ENCODE measurements around the gene HFE.
"Not testable (repeated sequence)": the region's sequence is repeated elsewhere in the genome, so short reads cannot be mapped to it uniquely, and the experiment has no call there.

Gene HFE, protein sequence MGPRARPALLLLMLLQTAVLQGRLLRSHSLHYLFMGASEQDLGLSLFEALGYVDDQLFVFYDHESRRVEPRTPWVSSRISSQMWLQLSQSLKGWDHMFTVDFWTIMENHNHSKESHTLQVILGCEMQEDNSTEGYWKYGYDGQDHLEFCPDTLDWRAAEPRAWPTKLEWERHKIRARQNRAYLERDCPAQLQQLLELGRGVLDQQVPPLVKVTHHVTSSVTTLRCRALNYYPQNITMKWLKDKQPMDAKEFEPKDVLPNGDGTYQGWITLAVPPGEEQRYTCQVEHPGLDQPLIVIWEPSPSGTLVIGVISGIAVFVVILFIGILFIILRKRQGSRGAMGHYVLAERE

DNA sequence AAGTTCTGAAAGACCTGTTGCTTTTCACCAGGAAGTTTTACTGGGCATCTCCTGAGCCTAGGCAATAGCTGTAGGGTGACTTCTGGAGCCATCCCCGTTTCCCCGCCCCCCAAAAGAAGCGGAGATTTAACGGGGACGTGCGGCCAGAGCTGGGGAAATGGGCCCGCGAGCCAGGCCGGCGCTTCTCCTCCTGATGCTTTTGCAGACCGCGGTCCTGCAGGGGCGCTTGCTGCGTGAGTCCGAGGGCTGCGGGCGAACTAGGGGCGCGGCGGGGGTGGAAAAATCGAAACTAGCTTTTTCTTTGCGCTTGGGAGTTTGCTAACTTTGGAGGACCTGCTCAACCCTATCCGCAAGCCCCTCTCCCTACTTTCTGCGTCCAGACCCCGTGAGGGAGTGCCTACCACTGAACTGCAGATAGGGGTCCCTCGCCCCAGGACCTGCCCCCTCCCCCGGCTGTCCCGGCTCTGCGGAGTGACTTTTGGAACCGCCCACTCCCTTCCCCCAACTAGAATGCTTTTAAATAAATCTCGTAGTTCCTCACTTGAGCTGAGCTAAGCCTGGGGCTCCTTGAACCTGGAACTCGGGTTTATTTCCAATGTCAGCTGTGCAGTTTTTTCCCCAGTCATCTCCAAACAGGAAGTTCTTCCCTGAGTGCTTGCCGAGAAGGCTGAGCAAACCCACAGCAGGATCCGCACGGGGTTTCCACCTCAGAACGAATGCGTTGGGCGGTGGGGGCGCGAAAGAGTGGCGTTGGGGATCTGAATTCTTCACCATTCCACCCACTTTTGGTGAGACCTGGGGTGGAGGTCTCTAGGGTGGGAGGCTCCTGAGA is at the start of gene HFE:
Gene HFE (plus strand): TSS at position 146 of the 832 bp plus-strand sequence. CDS start 12 bp downstream, at position 158.
- peak; percentile 50 for DNase-seq (ENCODE audit: low spot score)

DNA sequence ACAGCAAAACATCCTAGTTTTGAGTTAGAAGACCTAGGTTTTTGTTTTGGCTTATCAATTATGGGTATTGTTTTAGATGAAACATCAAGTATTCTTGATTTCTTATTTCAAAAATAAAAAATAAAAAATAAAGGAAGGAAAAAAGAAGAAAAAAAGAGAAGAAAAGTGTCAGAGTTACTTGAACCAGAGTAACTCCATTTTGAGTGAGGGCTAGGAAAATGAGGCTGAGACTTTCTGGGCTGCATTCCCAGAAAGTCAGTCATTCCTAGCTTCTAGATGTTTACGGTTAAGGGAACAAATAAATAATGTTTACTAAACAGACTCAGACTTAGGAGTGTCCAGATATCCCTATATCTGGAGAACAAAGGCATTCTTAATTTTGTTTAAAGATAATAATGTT is 45.3 kb upstream of the HFE start:
- DNase-seq (ENCODE audit: low spot score) = no peak

DNA sequence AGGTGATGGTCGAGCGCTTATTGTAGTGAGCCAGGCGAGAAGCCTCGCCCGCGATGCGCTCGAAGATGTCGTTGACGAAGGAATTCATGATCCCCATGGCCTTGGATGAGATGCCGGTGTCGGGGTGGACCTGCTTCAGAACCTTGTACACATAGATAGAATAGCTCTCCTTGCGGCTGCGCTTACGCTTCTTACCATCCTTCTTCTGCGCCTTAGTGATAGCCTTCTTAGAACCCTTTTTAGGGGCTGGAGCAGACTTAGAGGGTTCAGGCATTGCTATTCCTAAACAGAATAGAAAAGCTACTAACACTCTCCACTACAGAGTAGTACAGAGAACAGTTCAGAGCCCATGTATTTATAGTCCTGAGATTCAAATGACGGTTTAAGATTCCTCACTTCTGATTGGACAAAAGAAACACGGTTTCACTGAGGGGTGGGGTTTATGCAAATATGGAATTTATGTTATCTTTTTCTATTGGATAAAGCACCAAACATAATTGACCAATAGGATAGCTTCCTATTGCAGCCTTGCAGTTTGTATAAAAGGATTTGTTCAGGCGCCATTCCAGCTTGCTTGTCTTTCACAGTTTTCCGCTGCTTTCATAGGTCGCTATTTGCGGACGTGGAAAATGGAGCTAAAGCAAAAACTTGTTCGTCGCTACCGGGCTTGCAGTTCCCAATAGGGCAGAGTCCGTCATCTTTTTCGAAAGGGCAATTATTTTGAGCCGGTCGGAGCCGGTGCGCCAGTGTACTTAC is 43.7 kb upstream of the HFE start:
- DNase-seq (ENCODE audit: low spot score) = peak; percentile 99

DNA sequence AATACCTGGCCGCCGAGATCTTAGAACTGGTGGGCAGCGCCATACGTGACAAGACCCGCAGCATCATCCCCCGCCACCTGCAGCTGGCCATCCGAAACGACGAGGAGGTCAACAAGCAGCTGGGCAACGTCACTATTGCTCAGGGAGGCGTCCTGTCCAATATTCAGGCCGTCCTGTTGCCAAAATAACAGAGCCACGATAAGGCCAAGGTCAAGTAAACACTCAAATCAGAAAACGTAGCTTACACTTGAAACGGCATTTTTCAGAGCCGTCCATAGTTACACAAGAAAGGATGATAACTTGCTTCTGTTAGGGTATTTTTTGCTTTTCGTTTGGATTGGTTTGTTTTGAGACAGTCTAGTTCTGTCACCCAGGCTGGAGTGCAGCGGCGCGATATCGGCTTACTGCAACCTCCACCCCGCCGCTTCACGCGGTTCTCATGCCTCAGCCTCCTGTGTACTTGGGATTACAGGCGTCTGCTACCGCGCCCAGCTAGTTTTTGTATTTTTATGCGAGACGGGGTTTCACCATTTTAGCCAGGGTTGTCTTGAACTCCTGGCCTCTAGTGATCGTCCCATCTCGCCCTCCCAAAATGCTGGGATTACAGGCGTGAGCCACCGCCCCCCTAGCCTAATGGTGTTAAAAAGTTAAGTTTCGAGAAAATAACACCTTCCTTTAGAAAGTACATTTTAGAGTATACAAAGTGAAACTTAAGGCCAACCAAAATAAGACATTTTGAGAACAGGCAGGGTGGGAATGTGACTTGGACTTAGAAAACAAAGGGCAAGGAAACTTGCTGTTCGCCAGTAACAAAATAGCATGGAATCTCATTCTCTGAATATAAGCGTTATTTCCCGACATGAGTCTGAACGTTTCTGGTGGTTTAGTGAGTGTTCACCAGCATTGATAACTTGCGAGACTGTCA is 42.8 kb upstream of the HFE start:
- DNase-seq (ENCODE audit: low spot score) = no peak

DNA sequence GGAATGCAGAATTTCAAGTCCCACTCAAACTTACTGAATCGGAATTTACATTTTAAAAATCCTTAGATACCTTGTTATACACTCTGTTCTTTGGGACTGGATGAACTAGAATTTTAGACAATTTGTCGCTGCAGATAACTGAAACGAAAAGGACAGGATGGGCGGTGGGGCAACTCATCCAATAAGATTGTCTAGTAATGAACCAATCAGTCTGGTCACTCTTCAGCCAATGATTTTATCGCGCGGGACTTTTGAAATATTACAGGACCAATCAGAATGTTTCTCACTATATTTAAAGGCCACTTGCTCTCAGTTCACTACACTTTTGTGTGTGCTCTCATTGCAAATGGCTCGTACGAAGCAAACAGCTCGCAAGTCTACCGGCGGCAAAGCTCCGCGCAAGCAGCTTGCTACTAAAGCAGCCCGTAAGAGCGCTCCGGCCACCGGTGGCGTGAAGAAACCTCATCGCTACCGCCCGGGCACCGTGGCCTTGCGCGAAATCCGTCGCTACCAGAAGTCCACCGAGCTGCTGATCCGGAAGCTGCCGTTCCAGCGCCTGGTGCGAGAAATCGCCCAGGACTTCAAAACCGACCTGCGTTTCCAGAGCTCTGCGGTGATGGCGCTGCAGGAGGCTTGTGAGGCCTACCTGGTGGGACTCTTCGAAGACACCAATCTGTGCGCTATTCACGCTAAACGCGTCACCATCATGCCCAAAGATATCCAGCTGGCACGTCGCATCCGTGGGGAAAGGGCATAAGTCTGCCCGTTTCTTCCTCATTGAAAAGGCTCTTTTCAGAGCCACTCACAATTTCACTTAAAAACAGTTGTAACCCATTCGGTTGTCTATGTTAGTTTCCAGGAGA is 41.9 kb upstream of the HFE start:
- peak; percentile 96 for DNase-seq (ENCODE audit: low spot score)

DNA sequence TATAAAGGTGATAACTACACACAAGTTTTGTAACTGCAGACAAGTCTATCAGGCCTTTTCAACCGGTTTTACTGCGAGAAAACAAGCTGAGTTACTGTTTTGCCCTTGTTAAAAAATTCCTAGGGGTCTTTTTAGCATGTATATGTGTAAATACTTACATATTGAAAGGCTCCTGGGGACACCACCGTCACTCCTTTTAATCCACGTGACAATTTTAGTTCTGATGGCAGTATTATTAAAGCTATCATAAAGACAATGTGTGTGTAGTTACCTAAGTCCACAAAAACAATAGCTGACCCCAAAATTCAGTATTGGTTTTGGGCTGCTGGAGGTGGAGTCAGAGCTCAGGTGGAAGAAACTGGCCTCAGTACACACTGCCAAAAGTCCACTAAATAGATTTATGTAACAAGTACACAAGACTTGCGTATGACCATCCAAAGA is 41.3 kb upstream of the HFE start:
- DNase-seq (ENCODE audit: low spot score) = no peak

DNA sequence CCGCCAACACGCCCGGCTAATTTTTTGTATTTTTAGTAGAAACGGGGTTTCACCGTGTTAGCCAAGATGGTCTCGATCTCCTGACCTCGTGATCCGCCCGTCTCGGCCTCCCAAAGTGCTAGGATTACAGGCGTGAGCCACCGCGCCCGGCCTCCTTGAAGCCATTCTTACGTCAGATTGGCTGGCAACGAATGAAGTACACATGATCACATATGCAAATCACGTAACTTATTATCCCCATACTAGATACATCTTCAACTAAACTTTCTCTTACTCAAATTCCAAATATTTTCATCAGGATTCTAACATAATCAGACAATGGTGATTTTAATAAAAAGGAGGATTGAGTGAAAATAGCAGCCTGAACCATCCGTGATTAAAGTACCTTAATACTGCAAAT is 39.9 kb upstream of the HFE start:
- not testable (repeated sequence) for DNase-seq (ENCODE audit: low spot score)

DNA sequence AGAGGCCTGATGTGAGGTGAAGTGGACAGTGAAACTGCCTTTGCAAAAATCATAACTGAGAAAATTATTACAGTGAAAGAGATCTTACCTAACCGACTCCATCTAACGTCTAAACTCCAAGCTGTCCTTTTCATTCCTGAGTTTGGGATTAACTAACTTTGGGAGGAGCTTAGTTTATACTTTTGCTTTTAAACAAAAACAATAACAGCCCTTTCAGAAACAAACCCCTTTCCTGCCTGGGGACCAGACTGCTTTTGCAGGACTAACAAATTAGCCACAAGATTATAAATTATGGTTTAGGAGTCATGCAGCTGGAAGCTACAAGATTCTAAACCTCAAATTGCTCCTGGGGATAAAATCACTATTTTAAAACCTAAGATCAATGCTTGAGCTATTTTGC is 38.6 kb upstream of the HFE start:
- no peak for DNase-seq (ENCODE audit: low spot score)

DNA sequence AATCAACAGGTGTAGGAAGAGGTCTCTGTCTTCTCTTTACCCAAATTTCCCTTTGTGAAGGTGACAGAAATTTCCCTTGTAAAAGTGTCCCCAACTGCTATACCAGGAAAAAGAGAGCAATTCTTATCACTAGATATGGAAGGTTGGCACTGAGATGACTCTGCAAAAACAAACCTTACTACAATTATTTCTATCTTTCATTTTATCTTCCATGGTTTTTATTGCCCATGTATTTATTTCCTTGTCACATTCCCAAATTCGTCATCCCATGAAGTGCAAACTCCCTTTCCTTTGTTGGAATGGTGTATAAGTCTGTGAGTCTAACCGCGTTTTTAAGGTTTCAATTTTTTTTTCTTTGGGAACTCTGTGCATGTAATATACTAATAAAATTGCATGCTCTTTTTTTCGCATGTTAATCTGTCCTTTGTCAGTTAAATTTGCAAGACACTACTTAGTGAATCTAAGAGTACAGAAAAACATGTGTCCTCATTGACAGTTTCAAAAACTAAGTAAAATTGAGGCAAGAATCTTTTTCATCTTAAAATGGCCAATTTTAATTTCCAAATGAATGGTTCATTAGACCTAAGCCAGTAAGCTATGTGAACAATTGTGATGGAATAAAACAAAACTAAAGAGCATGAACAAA is 35.4 kb upstream of the HFE start:
- DNase-seq (ENCODE audit: low spot score) = no peak

DNA sequence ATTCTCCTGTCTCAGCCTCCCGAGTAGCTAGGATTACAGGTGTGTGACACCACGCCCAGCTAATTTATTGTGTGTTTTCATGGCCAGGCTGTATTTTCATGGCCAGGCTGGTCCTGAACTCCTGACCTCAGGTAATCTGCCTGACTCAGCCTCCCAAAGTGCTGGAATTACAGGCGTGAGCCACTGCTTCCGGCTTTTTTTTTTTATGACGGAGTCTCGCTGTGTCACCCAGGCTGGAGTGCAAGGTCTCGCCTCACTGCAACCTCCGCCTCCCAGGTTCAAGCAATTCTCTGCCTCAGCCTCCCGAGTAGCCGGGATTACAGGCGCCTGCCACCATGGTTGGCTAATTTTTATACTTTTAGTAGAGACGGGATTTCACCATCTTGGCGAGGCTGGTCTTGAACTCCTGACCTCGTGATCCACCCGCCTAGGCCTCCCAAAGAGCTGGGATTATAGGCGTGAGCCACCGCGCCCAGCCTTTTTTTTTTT is 34.4 kb upstream of the HFE start:
- not testable (repeated sequence) for DNase-seq (ENCODE audit: low spot score)

DNA sequence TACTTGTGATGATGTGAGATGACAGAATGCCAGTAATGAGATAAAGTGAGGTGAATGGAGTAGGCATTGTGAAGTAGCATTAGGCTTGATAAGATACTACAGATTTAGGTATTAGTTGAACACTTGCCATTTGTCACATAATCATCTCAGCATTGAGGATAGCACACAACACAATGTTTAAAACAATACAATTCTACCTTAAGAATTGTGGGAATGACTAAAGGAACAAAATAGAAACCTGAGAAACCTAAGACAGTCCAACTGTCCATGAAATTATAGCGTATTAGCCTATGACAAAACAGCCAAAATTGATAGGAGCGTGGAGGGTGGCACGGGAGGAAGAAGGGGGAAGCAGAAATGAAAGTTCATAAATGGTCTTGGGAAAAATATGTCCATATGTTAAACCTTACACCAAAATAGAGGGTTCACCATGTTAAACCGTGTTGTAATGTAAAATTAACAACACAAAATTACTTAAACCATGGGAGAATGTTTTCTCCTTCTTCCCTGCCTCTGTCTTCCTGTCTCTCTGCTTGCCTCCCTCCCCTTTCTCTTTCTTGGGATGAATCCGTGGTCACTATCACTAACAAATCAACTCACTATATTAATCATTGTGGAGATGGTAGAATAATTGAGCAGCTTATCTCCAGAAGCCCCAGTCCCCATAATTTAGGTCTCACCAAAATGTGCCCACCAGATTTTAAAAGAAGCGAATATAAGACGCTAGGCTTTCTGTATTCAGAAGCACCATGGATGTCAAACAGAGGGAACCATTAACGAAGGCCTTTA is 33.0 kb upstream of the HFE start:
- no peak for DNase-seq (ENCODE audit: low spot score)

DNA sequence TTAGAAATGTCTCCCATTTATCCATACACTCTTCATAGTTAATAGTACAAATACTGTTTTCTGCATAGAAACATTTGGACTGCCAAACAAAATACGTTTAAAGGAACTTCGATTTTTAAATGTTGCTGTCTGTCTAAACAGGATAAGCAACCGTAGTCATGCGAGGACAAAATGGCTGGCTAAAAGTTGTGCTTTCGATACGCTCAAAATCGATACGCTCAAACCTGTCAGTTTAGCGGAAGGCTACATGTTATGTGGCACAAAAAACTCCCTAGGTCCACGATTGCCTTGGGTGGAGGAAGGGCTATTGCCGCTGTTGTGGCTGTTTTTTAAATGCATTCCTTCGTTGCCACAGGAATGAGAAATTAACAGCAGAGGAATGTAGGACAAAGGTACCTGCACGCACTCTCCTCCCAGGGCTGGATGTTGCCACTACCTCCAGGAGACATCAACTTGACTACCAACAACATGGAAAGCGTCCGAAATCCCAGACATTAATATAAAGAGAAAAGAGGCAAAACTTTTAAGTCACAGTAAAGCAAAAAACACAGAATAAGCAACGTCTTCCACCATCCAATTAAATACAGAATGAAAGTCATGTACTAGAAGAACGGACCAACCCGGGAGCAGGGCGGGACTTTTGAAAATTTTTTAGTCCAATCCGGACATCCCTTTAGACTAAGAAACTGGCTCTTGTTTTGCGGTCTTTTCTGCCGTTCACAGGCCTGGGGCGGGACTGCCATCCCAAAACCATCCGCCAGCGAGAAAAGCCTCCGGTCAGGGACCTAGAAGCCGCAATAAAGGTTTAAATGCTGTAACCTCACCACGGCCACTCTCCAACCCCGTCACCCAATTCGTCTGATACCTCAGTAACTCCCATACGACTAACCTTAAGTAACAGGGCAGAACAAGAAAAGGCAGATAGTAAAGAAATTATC is 32.2 kb upstream of the HFE start:
- DNase-seq (ENCODE audit: low spot score) = peak; percentile 91

DNA sequence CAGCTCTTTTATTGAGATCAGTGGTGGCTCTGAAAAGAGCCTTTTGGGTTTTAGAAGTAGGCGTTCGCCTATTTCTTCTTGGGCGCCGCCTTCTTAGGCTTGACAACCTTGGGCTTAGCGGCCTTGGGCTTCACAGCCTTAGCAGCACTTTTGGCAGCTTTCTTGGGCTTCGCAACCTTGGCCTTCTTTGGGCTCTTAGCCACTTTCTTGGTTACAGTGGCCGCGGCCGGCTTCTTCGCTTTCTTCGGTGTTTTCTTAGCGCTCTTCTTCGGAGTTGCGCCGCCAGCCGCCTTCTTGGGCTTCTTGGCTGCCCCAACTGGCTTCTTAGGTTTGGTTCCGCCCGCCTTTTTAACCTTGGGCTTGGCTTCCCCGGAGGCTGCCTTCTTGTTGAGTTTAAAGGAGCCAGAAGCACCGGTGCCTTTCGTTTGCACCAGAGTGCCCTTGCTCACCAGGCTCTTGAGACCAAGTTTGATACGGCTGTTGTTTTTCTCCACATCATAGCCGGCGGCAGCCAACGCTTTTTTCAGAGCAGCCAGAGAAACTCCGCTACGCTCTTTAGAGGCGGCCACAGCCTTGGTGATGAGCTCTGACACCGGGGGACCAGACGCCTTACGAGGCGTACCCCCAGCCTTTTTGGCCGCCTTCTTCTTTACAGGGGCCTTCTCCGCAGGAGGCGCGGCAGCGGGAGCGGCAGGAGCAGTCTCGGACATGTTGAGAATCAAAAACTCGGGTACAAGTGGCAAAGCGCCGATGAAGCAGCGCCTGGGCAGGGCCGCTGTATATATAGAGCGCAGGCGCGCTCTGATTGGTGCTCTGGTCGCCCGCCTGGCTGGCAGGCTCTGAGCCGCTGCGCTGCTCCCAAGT is 31.3 kb upstream of the HFE start:
- DNase-seq (ENCODE audit: low spot score) = peak; percentile 96

DNA sequence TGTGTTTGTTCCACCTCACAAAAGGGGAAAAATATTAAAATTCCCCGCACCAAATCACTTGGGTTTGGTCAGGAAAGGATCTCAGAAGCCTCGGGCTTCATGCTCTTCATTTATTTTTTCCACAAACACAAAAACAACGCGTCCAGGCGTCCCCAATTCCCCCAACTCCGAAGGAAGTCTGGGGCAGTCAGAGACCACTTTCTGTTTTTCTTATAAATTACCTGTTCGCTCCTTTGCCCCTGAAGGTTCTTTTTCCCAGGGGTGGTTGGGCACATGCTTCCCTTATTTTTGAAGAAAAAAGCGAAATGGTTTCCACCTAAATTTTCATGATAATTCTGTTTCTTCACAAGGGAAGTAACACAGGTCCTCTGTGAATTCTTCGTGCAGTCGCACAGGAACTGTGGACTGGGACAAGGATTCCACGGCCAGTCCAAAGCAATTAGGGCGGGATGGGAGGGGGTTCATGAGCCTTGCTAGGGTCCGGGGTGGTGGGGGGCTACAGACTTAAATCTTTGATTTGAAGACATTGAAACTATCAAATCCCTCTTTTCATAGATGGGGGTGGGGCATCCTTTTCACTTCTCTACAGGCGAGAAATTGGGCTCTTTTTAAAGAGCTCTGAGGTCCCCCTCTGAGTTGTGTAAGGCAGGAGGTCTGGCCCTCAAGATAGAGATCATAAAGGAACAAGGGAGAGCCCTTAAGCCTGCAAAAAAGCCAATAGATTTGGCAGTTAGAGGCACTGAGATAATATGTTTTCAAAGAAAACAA is 30.5 kb upstream of the HFE start:
- DNase-seq (ENCODE audit: low spot score) = peak; percentile 48

DNA sequence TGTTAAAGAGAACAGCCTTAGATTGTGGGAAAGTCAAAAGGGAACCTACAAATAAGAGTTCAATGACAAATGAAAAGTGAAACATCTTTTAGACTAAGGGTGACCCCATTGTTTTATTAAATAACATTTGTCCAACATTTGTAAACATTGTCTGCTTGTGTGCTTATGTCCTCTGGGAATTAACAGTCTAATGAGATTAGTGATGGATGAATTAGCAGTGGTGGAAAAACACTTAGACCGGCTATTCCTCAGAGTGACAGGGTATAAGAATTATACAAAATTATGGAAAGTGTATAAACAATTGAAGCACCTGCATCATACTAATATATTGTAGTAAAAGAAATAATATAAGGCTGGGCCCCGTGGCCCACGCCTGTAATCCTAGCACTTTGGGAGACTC is 29.3 kb upstream of the HFE start:
- DNase-seq (ENCODE audit: low spot score) = no peak

DNA sequence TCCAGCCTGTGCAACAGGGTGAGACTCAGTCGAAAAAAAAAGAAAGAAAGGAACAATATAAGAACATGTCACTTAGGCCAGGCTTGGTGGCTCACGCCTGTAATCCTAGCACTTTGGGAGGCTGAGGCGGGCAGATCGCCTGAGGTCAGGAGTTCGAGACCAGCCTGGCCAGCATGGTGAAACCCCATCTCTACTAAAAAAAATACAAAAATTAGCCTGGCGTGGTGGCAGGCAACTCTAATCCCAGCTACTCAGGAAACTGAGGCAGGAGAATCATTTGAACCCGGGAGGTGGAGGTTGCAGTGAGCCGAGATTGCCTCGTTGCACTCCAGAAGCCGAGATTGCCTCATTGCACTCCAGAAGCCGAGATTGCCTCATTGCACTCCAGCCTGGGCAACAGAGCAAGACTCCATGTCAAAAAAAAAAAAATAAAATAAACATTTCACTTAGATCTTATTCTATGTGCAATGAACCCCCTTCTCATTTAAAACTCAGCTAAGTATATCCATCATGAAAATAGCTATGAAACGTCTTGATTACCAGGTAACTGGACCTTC is 28.7 kb upstream of the HFE start:
- DNase-seq (ENCODE audit: low spot score) = not testable (repeated sequence)
